IMR-90 (cell line): ENCODE data around the gene ZNF646. TPM values are rescaled to one million over a fixed set of nuclear protein-coding genes. Genes with fewer than 3 reads are reported as not detected.

Experiments used
- ATAC-seq: fragments of 200-7000 bp; cut with Tn5 transposase; 2 replicates; pipeline ENCODE4 v1.9.1; 2020; ENCODE audit warnings: low read depth, mild to moderate bottlenecking, moderate library complexity
- BruUV-seq: library from RNA; stranded (reverse); fragments of 400-500 nt; replicated peaks from 2 replicates; lab custom pipeline; 2021; lab: Mats Ljungman, UMichigan
- CTCF ChIA-PET: fragments of 300-600 bp; formaldehyde crosslinking; extraction: SDS; loops from one replicate; lab custom pipeline; 2021; ENCODE audit warnings: antibody characterized with exemption; lab: Yijun Ruan, JAX
- POLR2A ChIA-PET: fragments of 300-600 bp; sonication (Branson Sonifier 250); formaldehyde crosslinking; loops from one replicate; lab custom pipeline; 2022; ENCODE audit warnings: antibody characterized with exemption; ENCODE audit not compliant: unreplicated experiment; lab: Charles Lee
- DNase-seq: peaks from one replicate; pipeline ENCODE4 v3.0.0; 2013
- H2AFZ ChIP-seq: replicated peaks from 2 replicates; pipeline ENCODE3; 2013; ENCODE audit warnings: low read length, mild to moderate bottlenecking; ENCODE audit not compliant: poor library complexity
- H2AK5ac ChIP-seq: 2 replicates; pipeline ENCODE4 v1.6.1; 2013; ENCODE audit warnings: low read depth, low read length, inconsistent platforms
- H2AK9ac ChIP-seq: replicated peaks from 2 replicates; pipeline ENCODE3; 2013; ENCODE audit warnings: mild to moderate bottlenecking, low read depth, low read length, moderate library complexity; ENCODE audit not compliant: poor library complexity
- H2BK120ac ChIP-seq: 2 replicates; pipeline ENCODE4 v1.6.1; 2013; ENCODE audit warnings: low read depth, low read length, inconsistent platforms
- H2BK15ac ChIP-seq: 3 replicates; pipeline ENCODE4 v1.6.1; 2013; ENCODE audit warnings: low read depth, low read length, inconsistent platforms
- H2BK20ac ChIP-seq: 2 replicates; pipeline ENCODE4 v1.6.1; 2013; ENCODE audit warnings: low read depth, mild to moderate bottlenecking, inconsistent platforms, low read length, moderate library complexity
- H2BK5ac ChIP-seq: 2 replicates; pipeline ENCODE4 v1.6.1; 2013; ENCODE audit warnings: mild to moderate bottlenecking, low read depth, low read length, inconsistent platforms; ENCODE audit not compliant: poor library complexity, severe bottlenecking
- H3K14ac ChIP-seq: replicated peaks from 2 replicates; pipeline ENCODE4 v1.6.1; 2013; ENCODE audit warnings: low read depth, low read length, inconsistent platforms
- H3K18ac ChIP-seq: 2 replicates; pipeline ENCODE4 v1.6.1; 2013; ENCODE audit warnings: low read depth, low read length, control low read depth
- H3K23ac ChIP-seq: 2 replicates; pipeline ENCODE4 v1.6.1; 2013; ENCODE audit warnings: low read depth, low read length, inconsistent platforms
- H3K27ac ChIP-seq: 2 replicates; pipeline ENCODE4 v1.5.1; 2013; ENCODE audit warnings: mild to moderate bottlenecking, control low read depth, low read length; ENCODE audit not compliant: insufficient read depth
- H3K27me3 ChIP-seq: 2 replicates; pipeline ENCODE4 v1.6.1; 2013; ENCODE audit warnings: low read length; ENCODE audit not compliant: control insufficient read depth, insufficient read depth
- H3K36me3 ChIP-seq: 2 replicates; pipeline ENCODE4 v1.6.1; 2013; ENCODE audit warnings: low read length, mixed read lengths; ENCODE audit not compliant: control insufficient read depth, insufficient read depth
- H3K4ac ChIP-seq: 2 replicates; pipeline ENCODE4 v1.6.1; 2013; ENCODE audit warnings: low read depth, low read length, inconsistent platforms
- H3K4me1 ChIP-seq: 2 replicates; pipeline ENCODE4 v1.6.1; 2013; ENCODE audit warnings: low read length, mixed read lengths; ENCODE audit not compliant: control insufficient read depth, insufficient read depth
- H3K4me2 ChIP-seq: 2 replicates; pipeline ENCODE4 v1.6.1; 2013; ENCODE audit warnings: low read depth, mild to moderate bottlenecking, control low read depth, low read length, moderate library complexity
- H3K4me3 ChIP-seq: 2 replicates; pipeline ENCODE4 v1.5.1; 2013; ENCODE audit warnings: low read depth, mild to moderate bottlenecking, control low read depth, low read length, moderate library complexity; ENCODE audit not compliant: insufficient read depth
- H3K56ac ChIP-seq: 2 replicates; pipeline ENCODE4 v1.6.1; 2013; ENCODE audit warnings: low read length, inconsistent platforms; ENCODE audit not compliant: insufficient read depth; ENCODE audit errors: extremely low read depth
- H3K79me1 ChIP-seq, 2 experiments: 2 replicates each; pipeline ENCODE4 v1.6.1; 2013; ENCODE audit warnings: low read length in 2 of 2, inconsistent platforms in 1 of 2, low read depth in 1 of 2
- H3K9ac ChIP-seq: 2 replicates; pipeline ENCODE4 v1.6.1; 2013; ENCODE audit warnings: low read depth, low read length, control low read depth
- H3K9me1 ChIP-seq: 2 replicates; pipeline ENCODE4 v1.6.1; 2013; ENCODE audit warnings: low read length, inconsistent platforms; ENCODE audit not compliant: insufficient read depth
- H3K9me3 ChIP-seq: 2 replicates; pipeline ENCODE4 v1.6.1; 2013; ENCODE audit warnings: low read length; ENCODE audit not compliant: control insufficient read depth, insufficient read depth
- H4K20me1 ChIP-seq: 2 replicates; pipeline ENCODE4 v1.6.1; 2013; ENCODE audit warnings: low read length, inconsistent platforms; ENCODE audit not compliant: insufficient read depth
- H4K5ac ChIP-seq: 2 replicates; pipeline ENCODE4 v1.6.1; 2013; ENCODE audit warnings: mild to moderate bottlenecking, low read depth, low read length, control low read depth
- H4K8ac ChIP-seq, 2 experiments: 2 replicates each; pipeline ENCODE4 v1.6.1; 2013; ENCODE audit warnings: low read depth in 2 of 2, low read length in 2 of 2, control low read depth in 1 of 2, inconsistent platforms in 1 of 2
- H4K91ac ChIP-seq: 2 replicates; pipeline ENCODE4 v1.6.1; 2013; ENCODE audit warnings: low read depth, low read length, inconsistent platforms; ENCODE audit not compliant: insufficient read depth
- FOS ChIP-seq: fragments of 150-350 bp; IDR thresholded peaks from 2 replicates; pipeline ENCODE4 v1.6.1; 2016; ENCODE audit warnings: low read depth, low read length
- MXI1 ChIP-seq: IDR thresholded peaks from 2 replicates; pipeline ENCODE4 v1.6.1; 2012; ENCODE audit warnings: low read depth, mild to moderate bottlenecking, low read length, moderate library complexity, borderline replicate concordance
- NFE2L2 ChIP-seq: fragments of 150-350 bp; IDR thresholded peaks from 2 replicates; pipeline ENCODE4 v1.6.1; 2016; ENCODE audit warnings: low read depth, mild to moderate bottlenecking, low read length
- RCOR1 ChIP-seq: IDR thresholded peaks from 2 replicates; pipeline ENCODE4 v1.6.1; 2012; ENCODE audit warnings: mild to moderate bottlenecking, low read length, improper control_type of control experiment; ENCODE audit not compliant: insufficient replicate concordance
- RFX5 ChIP-seq: IDR thresholded peaks from 2 replicates; pipeline ENCODE4 v1.8.0; 2012; ENCODE audit warnings: low read depth, mild to moderate bottlenecking, low read length, moderate library complexity
- SMC3 ChIP-seq: fragments of 150-350 bp; IDR thresholded peaks from 2 replicates; pipeline ENCODE4 v1.6.1; 2016; ENCODE audit warnings: low read depth, mild to moderate bottlenecking, antibody characterized with exemption, low read length, moderate library complexity
- WGBS, 2 experiments: methylation state at CpG; one replicate each; pipeline versions ENCODE4 v1.1.5 to v1.1.7; 2013; ENCODE audit warnings: missing lambda C conversion rate in 2 of 2; ENCODE audit not compliant: insufficient read length in 1 of 2; ENCODE audit errors: extremely low coverage in 2 of 2; 5-methylcytosine and 5-hydroxymethylcytosine counted together
- dilution Hi-C: fragments of 300-500 bp; cut with HindIII; formaldehyde crosslinking; loops from one replicate; pipeline ENCODE4 v1.14.3; 2018; ENCODE audit warnings: low sequenced_read_pairs; ENCODE audit not compliant: unreplicated experiment
- in situ Hi-C: fragments of 300-500 bp; cut with MboI; formaldehyde crosslinking; loops from 3 replicates; pipeline ENCODE4 v1.14.3; 2019; ENCODE audit warnings: low sequenced_read_pairs, inconsistent platforms, mixed read lengths
- intact Hi-C: fragments of 100-400 bp; cut with micrococcal nuclease; formaldehyde crosslinking; loops from 2 replicates; pipeline ENCODE4 v1.10.0; 2022
- polyA plus RNA-seq, 3 experiments: library from polyadenylated mRNA; depleted of rRNA; stranded (reverse); fragments of >200 nt; gene quantifications; 2 replicates each; pipeline ENCODE4 v1.2.3, GENCODE V29; 2012; ENCODE audit warnings: low replicate concordance in 1 of 3
- total RNA-seq: library from RNA; depleted of rRNA; stranded (reverse); fragments of >200 nt; gene quantifications from 2 replicates; pipeline ENCODE4 v1.2.3, GENCODE V29; 2012

Gene ZNF646
- total and polyA plus RNA-seq, 2 of the 4 experiments (the other 2 are of a cell fraction), result 4.9 to 6.8 TPM

GRCh38 chr16:31082368-31083045, 8.3 kb downstream of the ZNF646 start:
- no peak overlapping the region for H2AFZ ChIP-seq
- no peak overlapping the region for H2AK9ac ChIP-seq
- no peak overlapping the region for H3K4me2 ChIP-seq
- peaks cover 3% of the 10 kb centered on the region; the same call in 1 of the 2 replicates for H3K9me1 ChIP-seq
- no peaks in the 10 kb centered on the region for H3K9me3 ChIP-seq
- H3K27me3 ChIP-seq, result no peaks in the 10 kb centered on the region
- H2AK5ac ChIP-seq, result no peak overlapping the region
- H4K91ac ChIP-seq, result no peak overlapping the region
- TF ChIP-seq RCOR1 (no peak), FOS (no peak), MXI1 (no peak), RFX5 (no peak), NFE2L2 (no peak), SMC3 (no peak)
- no peak overlapping the region for H3K4ac ChIP-seq
- H2BK5ac ChIP-seq, result no peak overlapping the region
- no peak overlapping the region for H3K23ac ChIP-seq
- H4K20me1 ChIP-seq, result peaks cover 21% of the 10 kb centered on the region
- no peak overlapping the region for H2BK15ac ChIP-seq
- 87% methylated on average over 3 of the region's 14 CpGs; no CpG with 5 or more reads in 1 of the 2 experiments for whole genome bisulfite sequencing, 2 experiments
- no peak overlapping the region for H3K9ac ChIP-seq
- no peak overlapping the region for H3K4me3 ChIP-seq
- H2BK120ac ChIP-seq, result no peak overlapping the region
- no TSS peak for BruUV-seq
- H3K36me3 ChIP-seq, result peaks cover 79% of the 10 kb centered on the region
- ATAC-seq (no peak), DNase-seq (no peak)
- no peaks in the 10 kb centered on the region for H3K4me1 ChIP-seq
- no peak overlapping the region for H3K14ac ChIP-seq
- H3K18ac ChIP-seq, result no peak overlapping the region
- H4K5ac ChIP-seq, result no peak overlapping the region
- ChIA-PET CTCF (no interaction called here), POLR2A (no interaction called here)
- in situ Hi-C loops, result loop anchor here (10.0 kb wide), 1 partner anchor 98 kb away; the partner anchor contains the start of gene HSD3B7
- intact Hi-C loops, result no loop called here
- no peak overlapping the region for H3K27ac ChIP-seq
- H2BK20ac ChIP-seq, result no peak overlapping the region
- H4K8ac ChIP-seq, result no peak overlapping the region
- no peak overlapping the region for H3K56ac ChIP-seq
- peaks cover 14 to 52% of the 10 kb centered on the region in 2 experiments for H3K79me1 ChIP-seq
- dilution Hi-C loops, result no loop called here
